Neural cell (in vitro differentiated cells): ENCODE results near the gene FOXO3B.
"Not testable (repeated sequence)": the region's sequence is repeated elsewhere in the genome, so short reads cannot be mapped to it uniquely, and the experiment has no call there.

ENCODE experiments used
- EP300 ChIP-seq: fragments of 450-650 bp; conservative IDR thresholded peaks from 2 replicates; pipeline ENCODE4 v1.6.1; 2014; ENCODE audit warnings: antibody characterized with exemption, mild to moderate bottlenecking, moderate library complexity; ENCODE audit not compliant: poor library complexity, severe bottlenecking
- EZH2 ChIP-seq: fragments of 200-600, 300-800 bp; shearing (Covaris generic), sonication (generic); IDR thresholded peaks from 2 replicates; pipeline ENCODE4 v1.6.1; 2014; ENCODE audit warnings: antibody characterized with exemption, low read length, borderline replicate concordance, mild to moderate bottlenecking; ENCODE audit not compliant: insufficient read depth, poor library complexity, severe bottlenecking
- POLR2AphosphoS5 ChIP-seq: IDR thresholded peaks from 2 replicates; pipeline ENCODE4 v1.6.1; 2012
- TF ChIP-seq, protein P1 (sequence below): fragments of 450-650 bp; IDR thresholded peaks from 2 replicates; pipeline ENCODE4 v1.5.1; 2014; ENCODE audit warnings: antibody characterized with exemption, mild to moderate bottlenecking, moderate library complexity; ENCODE audit not compliant: poor library complexity, severe bottlenecking

- TF ChIP-seq, protein P1, sequence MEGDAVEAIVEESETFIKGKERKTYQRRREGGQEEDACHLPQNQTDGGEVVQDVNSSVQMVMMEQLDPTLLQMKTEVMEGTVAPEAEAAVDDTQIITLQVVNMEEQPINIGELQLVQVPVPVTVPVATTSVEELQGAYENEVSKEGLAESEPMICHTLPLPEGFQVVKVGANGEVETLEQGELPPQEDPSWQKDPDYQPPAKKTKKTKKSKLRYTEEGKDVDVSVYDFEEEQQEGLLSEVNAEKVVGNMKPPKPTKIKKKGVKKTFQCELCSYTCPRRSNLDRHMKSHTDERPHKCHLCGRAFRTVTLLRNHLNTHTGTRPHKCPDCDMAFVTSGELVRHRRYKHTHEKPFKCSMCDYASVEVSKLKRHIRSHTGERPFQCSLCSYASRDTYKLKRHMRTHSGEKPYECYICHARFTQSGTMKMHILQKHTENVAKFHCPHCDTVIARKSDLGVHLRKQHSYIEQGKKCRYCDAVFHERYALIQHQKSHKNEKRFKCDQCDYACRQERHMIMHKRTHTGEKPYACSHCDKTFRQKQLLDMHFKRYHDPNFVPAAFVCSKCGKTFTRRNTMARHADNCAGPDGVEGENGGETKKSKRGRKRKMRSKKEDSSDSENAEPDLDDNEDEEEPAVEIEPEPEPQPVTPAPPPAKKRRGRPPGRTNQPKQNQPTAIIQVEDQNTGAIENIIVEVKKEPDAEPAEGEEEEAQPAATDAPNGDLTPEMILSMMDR = not testable (repeated sequence)
- TF ChIP-seq EZH2, EP300, POLR2AphosphoS5: not testable (repeated sequence)
These were observed 45.9 kb downstream of the FOXO3B start for GRCh38 chr17:18636237-18636636.
